HepG2 (cell line): ENCODE data around the gene TNFAIP8L1. TPM values are rescaled to one million over a fixed set of nuclear protein-coding genes. Genes with fewer than 3 reads are reported as not detected.

Source experiments
- ARNT2 ChIP-seq: sonication (generic); formaldehyde crosslinking; IDR thresholded peaks from 2 replicates; pipeline ENCODE4 v1.8.0; 2022; ENCODE audit warnings: mild to moderate bottlenecking, low read depth, missing genetic modification reagents, moderate library complexity
- KDM5A ChIP-seq: fragments of 200-600 bp; sonication (generic); IDR thresholded peaks from 2 replicates; pipeline ENCODE4 v1.7.0; 2018; ENCODE audit warnings: antibody characterized with exemption, mild to moderate bottlenecking, low read length, borderline replicate concordance
- MBNL3 ChIP-seq: fragments of 250-450 bp; sonication (Bioruptor Pico); conservative IDR thresholded peaks from 2 replicates; pipeline ENCODE4 v1.8.0; 2022; ENCODE audit warnings: mild to moderate bottlenecking, inconsistent platforms
- MEIS2 ChIP-seq: sonication (generic); formaldehyde crosslinking; IDR thresholded peaks from 2 replicates; pipeline ENCODE4 v1.9.0; 2021; ENCODE audit warnings: mild to moderate bottlenecking, missing genetic modification reagents
- NR2F6 ChIP-seq, 2 experiments: IDR thresholded peaks; 2 replicates each; pipeline ENCODE4 v1.6.1; 2016; ENCODE audit warnings: antibody characterized with exemption in 1 of 2, mild to moderate bottlenecking in 1 of 2
- RFXAP ChIP-seq: sonication (generic); formaldehyde crosslinking; IDR thresholded peaks from 2 replicates; pipeline ENCODE4 v1.4.0; 2020; ENCODE audit warnings: missing genetic modification reagents, borderline replicate concordance
- ZBTB38 ChIP-seq: sonication (generic); formaldehyde crosslinking; IDR thresholded peaks from 2 replicates; pipeline ENCODE4 v1.5.1; 2020; ENCODE audit warnings: mild to moderate bottlenecking, missing genetic modification reagents
- ZNF30 ChIP-seq: sonication (generic); formaldehyde crosslinking; IDR thresholded peaks from 2 replicates; pipeline ENCODE4 v1.5.0; 2020; ENCODE audit warnings: mild to moderate bottlenecking, missing genetic modification reagents
- ZNF547 ChIP-seq: sonication (generic); formaldehyde crosslinking; IDR thresholded peaks from 2 replicates; pipeline ENCODE4 v1.5.1; 2020; ENCODE audit warnings: mild to moderate bottlenecking, missing genetic modification reagents
- ZNF713 ChIP-seq: sonication (generic); formaldehyde crosslinking; IDR thresholded peaks from 2 replicates; pipeline ENCODE4 v1.4.0; 2020; ENCODE audit warnings: mild to moderate bottlenecking, missing genetic modification reagents
- ZNF777 ChIP-seq: sonication (generic); formaldehyde crosslinking; IDR thresholded peaks from 2 replicates; pipeline ENCODE4 v1.4.0; 2020; ENCODE audit warnings: missing genetic modification reagents
- ZNF788 ChIP-seq: sonication (generic); formaldehyde crosslinking; IDR thresholded peaks from 2 replicates; pipeline ENCODE4 v1.5.0; 2020; ENCODE audit warnings: mild to moderate bottlenecking, missing genetic modification reagents, borderline replicate concordance
- ZSCAN9 ChIP-seq: IDR thresholded peaks from 2 replicates; pipeline ENCODE4 v1.6.1; 2016; ENCODE audit warnings: borderline replicate concordance
- polyA plus RNA-seq, 8 experiments: library from polyadenylated mRNA; depleted of rRNA in 3 of 8; stranded (reverse) in 7 of 8; unstranded in 1 of 8; fragments of >200 nt; fragmentation: Illumina TruSeq in 4 of 8; extraction: Trizol in 4 of 8; gene quantifications; 2 replicates each; pipeline versions ENCODE4 v1.2.1 to v1.2.3, GENCODE V29; 2011 to 2016; ENCODE audit warnings: low read depth in 4 of 8, missing spikeins in 1 of 8, mixed read lengths in 1 of 8; ENCODE audit not compliant: insufficient read depth in 1 of 8
- total RNA-seq, 5 experiments: library from RNA; depleted of rRNA; stranded (reverse); fragments of >200 nt; fragmentation: Illumina TruSeq; extraction: Trizol; gene quantifications; 2 replicates each; pipeline ENCODE4 v1.2.3, GENCODE V29; 2016; ENCODE audit warnings: low read depth in 1 of 5
- TF ChIP-seq, protein P1 (sequence below): sonication (generic); formaldehyde crosslinking; IDR thresholded peaks from 2 replicates; pipeline ENCODE4 v1.4.0; 2020; ENCODE audit warnings: mild to moderate bottlenecking, missing genetic modification reagents
- TF ChIP-seq, protein P2 (sequence below): IDR thresholded peaks from 2 replicates; pipeline ENCODE4 v1.6.1; 2012; ENCODE audit warnings: inconsistent platforms
- TF ChIP-seq, protein P3 (sequence below): sonication (generic); formaldehyde crosslinking; IDR thresholded peaks from 2 replicates; pipeline ENCODE4 v1.8.1; 2023; ENCODE audit warnings: mild to moderate bottlenecking, missing genetic modification reagents

Gene TNFAIP8L1
- total and polyA plus RNA-seq, 2 of the 13 experiments (the other 11 are each of a cell fraction or from before 2014, with no cell fraction given), result 13.4 to 21.4 TPM

DNA sequence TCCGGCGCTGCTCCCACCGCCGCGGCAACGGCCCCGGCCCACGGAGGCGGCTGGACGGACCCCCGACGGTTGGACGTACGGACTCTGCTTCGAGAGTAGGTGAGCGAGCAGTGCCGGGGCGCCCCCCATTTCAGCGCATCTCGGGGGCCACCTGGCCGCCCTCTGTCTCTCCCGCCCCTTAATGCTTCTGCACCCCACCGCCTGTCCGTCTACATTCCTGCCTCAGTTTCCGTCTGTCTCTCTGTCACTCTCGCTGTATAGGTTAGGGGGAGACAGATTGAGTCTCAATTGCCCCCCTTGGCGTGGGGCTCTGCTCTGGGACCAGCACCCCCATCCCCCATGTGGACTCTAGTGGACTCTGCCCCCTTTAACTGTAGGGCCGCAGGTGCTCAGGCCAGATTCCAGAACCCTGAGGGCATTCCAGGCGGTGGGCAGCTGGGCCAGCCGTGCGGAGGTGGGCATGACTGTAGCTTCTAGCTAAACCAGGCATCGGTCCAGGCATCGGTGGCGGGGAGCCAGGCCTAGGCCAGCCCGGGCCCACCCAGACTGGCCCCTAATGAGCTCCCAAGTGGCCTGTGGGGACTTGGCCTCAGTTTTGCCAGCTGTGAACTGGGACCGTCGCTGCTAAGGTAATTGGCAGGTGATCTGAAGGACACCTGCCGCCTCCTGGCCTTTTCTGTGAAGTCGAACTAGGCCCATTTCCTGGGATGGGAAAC, 373 bp downstream of the TNFAIP8L1 start (continued):
- TF ChIP-seq, protein P1, sequence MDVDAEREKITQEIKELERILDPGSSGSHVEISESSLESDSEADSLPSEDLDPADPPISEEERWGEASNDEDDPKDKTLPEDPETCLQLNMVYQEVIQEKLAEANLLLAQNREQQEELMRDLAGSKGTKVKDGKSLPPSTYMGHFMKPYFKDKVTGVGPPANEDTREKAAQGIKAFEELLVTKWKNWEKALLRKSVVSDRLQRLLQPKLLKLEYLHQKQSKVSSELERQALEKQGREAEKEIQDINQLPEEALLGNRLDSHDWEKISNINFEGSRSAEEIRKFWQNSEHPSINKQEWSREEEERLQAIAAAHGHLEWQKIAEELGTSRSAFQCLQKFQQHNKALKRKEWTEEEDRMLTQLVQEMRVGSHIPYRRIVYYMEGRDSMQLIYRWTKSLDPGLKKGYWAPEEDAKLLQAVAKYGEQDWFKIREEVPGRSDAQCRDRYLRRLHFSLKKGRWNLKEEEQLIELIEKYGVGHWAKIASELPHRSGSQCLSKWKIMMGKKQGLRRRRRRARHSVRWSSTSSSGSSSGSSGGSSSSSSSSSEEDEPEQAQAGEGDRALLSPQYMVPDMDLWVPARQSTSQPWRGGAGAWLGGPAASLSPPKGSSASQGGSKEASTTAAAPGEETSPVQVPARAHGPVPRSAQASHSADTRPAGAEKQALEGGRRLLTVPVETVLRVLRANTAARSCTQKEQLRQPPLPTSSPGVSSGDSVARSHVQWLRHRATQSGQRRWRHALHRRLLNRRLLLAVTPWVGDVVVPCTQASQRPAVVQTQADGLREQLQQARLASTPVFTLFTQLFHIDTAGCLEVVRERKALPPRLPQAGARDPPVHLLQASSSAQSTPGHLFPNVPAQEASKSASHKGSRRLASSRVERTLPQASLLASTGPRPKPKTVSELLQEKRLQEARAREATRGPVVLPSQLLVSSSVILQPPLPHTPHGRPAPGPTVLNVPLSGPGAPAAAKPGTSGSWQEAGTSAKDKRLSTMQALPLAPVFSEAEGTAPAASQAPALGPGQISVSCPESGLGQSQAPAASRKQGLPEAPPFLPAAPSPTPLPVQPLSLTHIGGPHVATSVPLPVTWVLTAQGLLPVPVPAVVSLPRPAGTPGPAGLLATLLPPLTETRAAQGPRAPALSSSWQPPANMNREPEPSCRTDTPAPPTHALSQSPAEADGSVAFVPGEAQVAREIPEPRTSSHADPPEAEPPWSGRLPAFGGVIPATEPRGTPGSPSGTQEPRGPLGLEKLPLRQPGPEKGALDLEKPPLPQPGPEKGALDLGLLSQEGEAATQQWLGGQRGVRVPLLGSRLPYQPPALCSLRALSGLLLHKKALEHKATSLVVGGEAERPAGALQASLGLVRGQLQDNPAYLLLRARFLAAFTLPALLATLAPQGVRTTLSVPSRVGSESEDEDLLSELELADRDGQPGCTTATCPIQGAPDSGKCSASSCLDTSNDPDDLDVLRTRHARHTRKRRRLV (CRISPR knock-in tag), result no peak
- no peak for TF ChIP-seq ZNF713 (CRISPR knock-in tag)
- TF ChIP-seq RFXAP, result 0 out of 2 replicates have a peak, but pooled peaks have one; percentile 9
- TF ChIP-seq MBNL3 (CRISPR knock-in tag), result no peak
- peak; percentile 73; the same call in 1 of the 2 replicates for TF ChIP-seq ZSCAN9 (CRISPR knock-in tag)
- TF ChIP-seq, protein P2, sequence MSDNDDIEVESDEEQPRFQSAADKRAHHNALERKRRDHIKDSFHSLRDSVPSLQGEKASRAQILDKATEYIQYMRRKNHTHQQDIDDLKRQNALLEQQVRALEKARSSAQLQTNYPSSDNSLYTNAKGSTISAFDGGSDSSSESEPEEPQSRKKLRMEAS, result peak; percentile 83
- TF ChIP-seq KDM5A, result peak; percentile 64; the same call in 1 of the 2 replicates
- peak; percentile 22; the same call in 1 of the 2 replicates for TF ChIP-seq NR2F6 (IDR thresholded peaks at IDR 0.05)
- TF ChIP-seq NR2F6 (CRISPR knock-in tag; IDR thresholded peaks at IDR 0.05), result no peak
- TF ChIP-seq MEIS2, result no peak
- TF ChIP-seq ZNF547 (CRISPR knock-in tag), result 0 out of 2 replicates have a peak, but pooled peaks have one; percentile 57
- TF ChIP-seq, protein P3, sequence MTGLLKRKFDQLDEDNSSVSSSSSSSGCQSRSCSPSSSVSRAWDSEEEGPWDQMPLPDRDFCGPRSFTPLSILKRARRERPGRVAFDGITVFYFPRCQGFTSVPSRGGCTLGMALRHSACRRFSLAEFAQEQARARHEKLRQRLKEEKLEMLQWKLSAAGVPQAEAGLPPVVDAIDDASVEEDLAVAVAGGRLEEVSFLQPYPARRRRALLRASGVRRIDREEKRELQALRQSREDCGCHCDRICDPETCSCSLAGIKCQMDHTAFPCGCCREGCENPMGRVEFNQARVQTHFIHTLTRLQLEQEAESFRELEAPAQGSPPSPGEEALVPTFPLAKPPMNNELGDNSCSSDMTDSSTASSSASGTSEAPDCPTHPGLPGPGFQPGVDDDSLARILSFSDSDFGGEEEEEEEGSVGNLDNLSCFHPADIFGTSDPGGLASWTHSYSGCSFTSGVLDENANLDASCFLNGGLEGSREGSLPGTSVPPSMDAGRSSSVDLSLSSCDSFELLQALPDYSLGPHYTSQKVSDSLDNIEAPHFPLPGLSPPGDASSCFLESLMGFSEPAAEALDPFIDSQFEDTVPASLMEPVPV (CRISPR knock-in tag), result peak; percentile 71
- peak; percentile 58; the same call in 1 of the 2 replicates for TF ChIP-seq ARNT2 (CRISPR knock-in tag)
- peak; percentile 68; the same call in 1 of the 2 replicates for TF ChIP-seq ZNF788 (CRISPR knock-in tag)
- TF ChIP-seq ZNF30, result no peak
- TF ChIP-seq ZBTB38 (CRISPR knock-in tag), result peak; percentile 24; the same call in 1 of the 2 replicates
- TF ChIP-seq ZNF777 (CRISPR knock-in tag), result peak; percentile 93
